Measurements from ENCODE around the gene DDX28. TPM values are rescaled to one million over a fixed set of nuclear protein-coding genes. Genes with fewer than 3 reads are reported as not detected.

Gene DDX28
- total and polyA plus RNA-seq, 10 of the 15 experiments (the other 5 are each of a cell fraction or from before 2014, with no cell fraction given), result 3.6 to 40.4 (median 20.0) TPM

GRCh38 chr16:67986949-67987348 is 36.1 kb downstream of the DDX28 start (continued):
- TF ChIP-seq, protein P1, sequence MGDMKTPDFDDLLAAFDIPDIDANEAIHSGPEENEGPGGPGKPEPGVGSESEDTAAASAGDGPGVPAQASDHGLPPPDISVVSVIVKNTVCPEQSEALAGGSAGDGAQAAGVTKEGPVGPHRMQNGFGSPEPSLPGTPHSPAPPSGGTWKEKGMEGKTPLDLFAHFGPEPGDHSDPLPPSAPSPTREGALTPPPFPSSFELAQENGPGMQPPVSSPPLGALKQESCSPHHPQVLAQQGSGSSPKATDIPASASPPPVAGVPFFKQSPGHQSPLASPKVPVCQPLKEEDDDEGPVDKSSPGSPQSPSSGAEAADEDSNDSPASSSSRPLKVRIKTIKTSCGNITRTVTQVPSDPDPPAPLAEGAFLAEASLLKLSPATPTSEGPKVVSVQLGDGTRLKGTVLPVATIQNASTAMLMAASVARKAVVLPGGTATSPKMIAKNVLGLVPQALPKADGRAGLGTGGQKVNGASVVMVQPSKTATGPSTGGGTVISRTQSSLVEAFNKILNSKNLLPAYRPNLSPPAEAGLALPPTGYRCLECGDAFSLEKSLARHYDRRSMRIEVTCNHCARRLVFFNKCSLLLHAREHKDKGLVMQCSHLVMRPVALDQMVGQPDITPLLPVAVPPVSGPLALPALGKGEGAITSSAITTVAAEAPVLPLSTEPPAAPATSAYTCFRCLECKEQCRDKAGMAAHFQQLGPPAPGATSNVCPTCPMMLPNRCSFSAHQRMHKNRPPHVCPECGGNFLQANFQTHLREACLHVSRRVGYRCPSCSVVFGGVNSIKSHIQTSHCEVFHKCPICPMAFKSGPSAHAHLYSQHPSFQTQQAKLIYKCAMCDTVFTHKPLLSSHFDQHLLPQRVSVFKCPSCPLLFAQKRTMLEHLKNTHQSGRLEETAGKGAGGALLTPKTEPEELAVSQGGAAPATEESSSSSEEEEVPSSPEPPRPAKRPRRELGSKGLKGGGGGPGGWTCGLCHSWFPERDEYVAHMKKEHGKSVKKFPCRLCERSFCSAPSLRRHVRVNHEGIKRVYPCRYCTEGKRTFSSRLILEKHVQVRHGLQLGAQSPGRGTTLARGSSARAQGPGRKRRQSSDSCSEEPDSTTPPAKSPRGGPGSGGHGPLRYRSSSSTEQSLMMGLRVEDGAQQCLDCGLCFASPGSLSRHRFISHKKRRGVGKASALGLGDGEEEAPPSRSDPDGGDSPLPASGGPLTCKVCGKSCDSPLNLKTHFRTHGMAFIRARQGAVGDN (IDR thresholded peaks at IDR 0.05), result no peak
- no peak for TF ChIP-seq RELB (IDR thresholded peaks at IDR 0.05; ENCODE audit: low read depth)
- TF ChIP-seq, protein P2, sequence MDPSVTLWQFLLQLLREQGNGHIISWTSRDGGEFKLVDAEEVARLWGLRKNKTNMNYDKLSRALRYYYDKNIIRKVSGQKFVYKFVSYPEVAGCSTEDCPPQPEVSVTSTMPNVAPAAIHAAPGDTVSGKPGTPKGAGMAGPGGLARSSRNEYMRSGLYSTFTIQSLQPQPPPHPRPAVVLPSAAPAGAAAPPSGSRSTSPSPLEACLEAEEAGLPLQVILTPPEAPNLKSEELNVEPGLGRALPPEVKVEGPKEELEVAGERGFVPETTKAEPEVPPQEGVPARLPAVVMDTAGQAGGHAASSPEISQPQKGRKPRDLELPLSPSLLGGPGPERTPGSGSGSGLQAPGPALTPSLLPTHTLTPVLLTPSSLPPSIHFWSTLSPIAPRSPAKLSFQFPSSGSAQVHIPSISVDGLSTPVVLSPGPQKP (IDR thresholded peaks at IDR 0.05; ENCODE audit: low read depth, low read length), result no peak
- TF ChIP-seq, protein P3, sequence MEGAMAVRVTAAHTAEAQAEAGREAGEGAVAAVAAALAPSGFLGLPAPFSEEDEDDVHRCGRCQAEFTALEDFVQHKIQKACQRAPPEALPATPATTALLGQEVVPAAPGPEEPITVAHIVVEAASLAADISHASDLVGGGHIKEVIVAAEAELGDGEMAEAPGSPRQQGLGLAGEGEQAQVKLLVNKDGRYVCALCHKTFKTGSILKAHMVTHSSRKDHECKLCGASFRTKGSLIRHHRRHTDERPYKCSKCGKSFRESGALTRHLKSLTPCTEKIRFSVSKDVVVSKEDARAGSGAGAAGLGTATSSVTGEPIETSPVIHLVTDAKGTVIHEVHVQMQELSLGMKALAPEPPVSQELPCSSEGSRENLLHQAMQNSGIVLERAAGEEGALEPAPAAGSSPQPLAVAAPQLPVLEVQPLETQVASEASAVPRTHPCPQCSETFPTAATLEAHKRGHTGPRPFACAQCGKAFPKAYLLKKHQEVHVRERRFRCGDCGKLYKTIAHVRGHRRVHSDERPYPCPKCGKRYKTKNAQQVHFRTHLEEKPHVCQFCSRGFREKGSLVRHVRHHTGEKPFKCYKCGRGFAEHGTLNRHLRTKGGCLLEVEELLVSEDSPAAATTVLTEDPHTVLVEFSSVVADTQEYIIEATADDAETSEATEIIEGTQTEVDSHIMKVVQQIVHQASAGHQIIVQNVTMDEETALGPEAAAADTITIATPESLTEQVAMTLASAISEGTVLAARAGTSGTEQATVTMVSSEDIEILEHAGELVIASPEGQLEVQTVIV (IDR thresholded peaks at IDR 0.05; ENCODE audit: borderline replicate concordance, partially characterized antibody), result no peak
- TF ChIP-seq TARDBP (IDR thresholded peaks at IDR 0.05; ENCODE audit: borderline replicate concordance), result no peak
- TF ChIP-seq BACH1 (IDR thresholded peaks at IDR 0.05; ENCODE audit: borderline replicate concordance), result no peak
- TF ChIP-seq, protein P4, sequence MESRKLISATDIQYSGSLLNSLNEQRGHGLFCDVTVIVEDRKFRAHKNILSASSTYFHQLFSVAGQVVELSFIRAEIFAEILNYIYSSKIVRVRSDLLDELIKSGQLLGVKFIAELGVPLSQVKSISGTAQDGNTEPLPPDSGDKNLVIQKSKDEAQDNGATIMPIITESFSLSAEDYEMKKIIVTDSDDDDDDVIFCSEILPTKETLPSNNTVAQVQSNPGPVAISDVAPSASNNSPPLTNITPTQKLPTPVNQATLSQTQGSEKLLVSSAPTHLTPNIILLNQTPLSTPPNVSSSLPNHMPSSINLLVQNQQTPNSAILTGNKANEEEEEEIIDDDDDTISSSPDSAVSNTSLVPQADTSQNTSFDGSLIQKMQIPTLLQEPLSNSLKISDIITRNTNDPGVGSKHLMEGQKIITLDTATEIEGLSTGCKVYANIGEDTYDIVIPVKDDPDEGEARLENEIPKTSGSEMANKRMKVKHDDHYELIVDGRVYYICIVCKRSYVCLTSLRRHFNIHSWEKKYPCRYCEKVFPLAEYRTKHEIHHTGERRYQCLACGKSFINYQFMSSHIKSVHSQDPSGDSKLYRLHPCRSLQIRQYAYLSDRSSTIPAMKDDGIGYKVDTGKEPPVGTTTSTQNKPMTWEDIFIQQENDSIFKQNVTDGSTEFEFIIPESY (IDR thresholded peaks at IDR 0.05), result no peak
- TF ChIP-seq FOXK2 (IDR thresholded peaks at IDR 0.05), result no peak
- no peak for TF ChIP-seq IRF4 (IDR thresholded peaks at IDR 0.05; ENCODE audit: low read depth, low read length)
- no peak for TF ChIP-seq STAT1 (conservative IDR thresholded peaks at IDR 0.05)

Measured in GM12878 (cell line).